SK-N-SH (cell line): ENCODE measurements around the gene VGLL4.

Source experiments
- CTCF ChIP-seq: fragments of 200-600 bp; sonication (generic); IDR thresholded peaks from 2 replicates; pipeline ENCODE4 v1.6.1; 2017; ENCODE audit warnings: antibody characterized with exemption, mild to moderate bottlenecking, moderate library complexity
- POLR2AphosphoS5 ChIP-seq: IDR thresholded peaks from 2 replicates; pipeline ENCODE4 v1.6.1; 2012; ENCODE audit warnings: low read depth, low read length

GRCh38 chr3:11602239-11602840 lies 41.4 kb downstream of the VGLL4 start:
- TF ChIP-seq CTCF (no peak), POLR2AphosphoS5 (no peak)
